ENCODE measurements around the gene NF1.
"Not testable (repeated sequence)": the region's sequence is repeated elsewhere in the genome, so short reads cannot be mapped to it uniquely, and the experiment has no call there.

Gene NF1

DNA sequence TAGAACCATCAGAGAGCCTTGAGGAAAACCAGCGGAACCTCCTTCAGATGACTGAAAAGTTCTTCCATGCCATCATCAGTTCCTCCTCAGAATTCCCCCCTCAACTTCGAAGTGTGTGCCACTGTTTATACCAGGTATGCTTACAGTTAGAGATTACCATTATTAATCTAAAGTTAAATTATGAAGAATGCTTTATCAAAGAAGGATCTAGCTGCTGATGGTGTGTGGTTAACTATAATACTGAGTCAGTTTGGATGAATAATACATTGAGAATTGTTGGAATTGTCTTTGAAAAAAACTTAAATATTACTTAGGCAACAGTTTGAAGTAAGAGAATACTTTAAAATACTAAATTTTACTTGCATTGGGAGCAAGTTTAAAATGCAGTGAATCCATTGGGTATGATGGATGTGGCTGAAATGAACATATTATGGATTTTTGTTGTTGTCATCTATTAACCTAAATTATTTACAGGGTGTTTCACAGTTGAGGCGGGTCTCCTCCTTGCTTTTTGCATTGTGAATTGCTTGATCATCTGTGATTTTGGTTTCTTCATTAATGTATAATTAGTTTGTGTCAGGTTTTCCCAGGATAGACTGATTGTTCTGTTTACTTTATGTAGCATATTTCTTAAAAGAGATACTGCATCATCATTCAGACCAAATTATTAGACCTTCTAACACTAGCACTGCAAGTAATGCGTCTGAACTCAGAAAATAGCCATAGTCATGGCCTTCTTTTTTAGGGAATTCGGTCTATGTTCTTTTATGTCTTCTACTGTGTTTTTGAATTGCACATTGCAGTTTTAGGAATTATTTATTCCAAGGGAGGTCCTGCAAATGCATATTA lies 154.4 kb downstream of the NF1 start:
- Histone ChIP-seq H3K27me3 (ENCODE audit: control insufficient read depth, insufficient read depth, low read length) (no peaks in the 10 kb centered on the region), H3K36me3 (ENCODE audit: control insufficient read depth, insufficient read depth, low read length) (peaks cover 5% of the 10 kb centered on the region), H3K9me3 (ENCODE audit: control insufficient read depth, insufficient read depth, low read length) (no peaks in the 10 kb centered on the region), H3K9ac (ENCODE audit: low read depth, low read length) (no peak overlapping the region), H3K4me3 (ENCODE audit: low read depth, low read length) (no peak overlapping the region), H3K4me1 (ENCODE audit: control insufficient read depth, insufficient read depth, low read length) (peaks cover 7% of the 10 kb centered on the region)

GRCh38 chr17:31249835-31250141 lies 155.0 kb downstream of the NF1 start:
- Histone ChIP-seq H3K36me3 (ENCODE audit: control insufficient read depth, insufficient read depth, low read length) (no peaks in the 10 kb centered on the region), H3K4me3 (ENCODE audit: low read depth, low read length) (no peak overlapping the region), H3K4me1 (ENCODE audit: control insufficient read depth, insufficient read depth, low read length) (peaks cover 7% of the 10 kb centered on the region), H3K27me3 (ENCODE audit: control insufficient read depth, insufficient read depth, low read length) (no peaks in the 10 kb centered on the region), H3K9me3 (ENCODE audit: control insufficient read depth, insufficient read depth, low read length) (no peaks in the 10 kb centered on the region), H3K9ac (ENCODE audit: low read depth, low read length) (no peak overlapping the region)

DNA sequence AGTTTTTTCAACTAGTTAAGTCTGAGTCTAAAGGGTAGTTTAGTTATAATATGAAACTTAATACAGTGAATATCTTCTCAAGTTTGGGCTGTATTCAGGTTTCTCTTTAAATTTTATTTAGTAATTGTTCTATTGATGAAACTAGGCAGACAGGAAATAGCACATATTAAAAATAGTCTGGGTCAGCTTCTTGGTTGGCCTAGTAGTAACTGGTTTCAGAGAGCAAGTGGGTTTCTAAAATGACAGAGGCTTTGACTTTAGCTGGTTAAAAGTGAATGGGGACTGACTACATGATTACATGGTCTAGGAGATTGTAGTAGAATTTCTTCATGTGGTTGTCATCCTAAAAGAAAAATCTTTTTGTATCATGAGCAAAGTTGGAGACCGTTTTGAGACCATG lies 155.5 kb downstream of the NF1 start:
- Histone ChIP-seq H3K4me3 (ENCODE audit: low read depth, low read length) (no peak overlapping the region), H3K27me3 (ENCODE audit: control insufficient read depth, insufficient read depth, low read length) (no peaks in the 10 kb centered on the region), H3K4me1 (ENCODE audit: control insufficient read depth, insufficient read depth, low read length) (peaks cover 7% of the 10 kb centered on the region), H3K9me3 (ENCODE audit: control insufficient read depth, insufficient read depth, low read length) (no peaks in the 10 kb centered on the region), H3K9ac (ENCODE audit: low read depth, low read length) (no peak overlapping the region), H3K36me3 (ENCODE audit: control insufficient read depth, insufficient read depth, low read length) (no peaks in the 10 kb centered on the region)

GRCh38 chr17:31251105-31251969 lies 156.6 kb downstream of the NF1 start:
- H3K36me3 ChIP-seq (ENCODE audit: control insufficient read depth, insufficient read depth, low read length), result no peaks in the 10 kb centered on the region
- peaks cover 4% of the 10 kb centered on the region for H3K4me1 ChIP-seq (ENCODE audit: control insufficient read depth, insufficient read depth, low read length)
- H3K9me3 ChIP-seq (ENCODE audit: control insufficient read depth, insufficient read depth, low read length), result no peaks in the 10 kb centered on the region
- H3K27me3 ChIP-seq (ENCODE audit: control insufficient read depth, insufficient read depth, low read length), result no peaks in the 10 kb centered on the region
- H3K9ac ChIP-seq (ENCODE audit: low read depth, low read length), result no peak overlapping the region
- H3K4me3 ChIP-seq (ENCODE audit: low read depth, low read length), result no peak overlapping the region

DNA sequence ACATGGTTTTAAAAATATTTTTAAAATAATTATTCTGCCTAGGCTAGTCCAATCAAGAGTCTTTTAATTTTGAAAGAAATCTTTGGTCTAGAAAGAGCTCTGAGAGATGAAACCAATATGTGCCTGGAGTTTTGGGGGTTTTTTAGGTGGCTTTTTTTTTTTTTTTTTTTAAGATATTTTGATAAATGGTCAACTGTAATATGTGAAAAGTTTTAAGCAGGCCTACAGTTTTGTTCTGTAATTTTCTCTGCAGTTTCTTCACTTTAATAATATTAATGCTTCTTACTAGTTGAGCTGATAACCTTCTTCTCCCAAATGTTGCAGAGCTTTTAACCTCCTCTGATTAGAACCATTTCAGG lies 157.2 kb downstream of the NF1 start:
- Histone ChIP-seq H3K36me3 (ENCODE audit: control insufficient read depth, insufficient read depth, low read length) (no peaks in the 10 kb centered on the region), H3K27me3 (ENCODE audit: control insufficient read depth, insufficient read depth, low read length) (no peaks in the 10 kb centered on the region), H3K4me3 (ENCODE audit: low read depth, low read length) (no peak overlapping the region), H3K9ac (ENCODE audit: low read depth, low read length) (no peak overlapping the region), H3K9me3 (ENCODE audit: control insufficient read depth, insufficient read depth, low read length) (no peaks in the 10 kb centered on the region), H3K4me1 (ENCODE audit: control insufficient read depth, insufficient read depth, low read length) (peaks cover 4% of the 10 kb centered on the region)

DNA sequence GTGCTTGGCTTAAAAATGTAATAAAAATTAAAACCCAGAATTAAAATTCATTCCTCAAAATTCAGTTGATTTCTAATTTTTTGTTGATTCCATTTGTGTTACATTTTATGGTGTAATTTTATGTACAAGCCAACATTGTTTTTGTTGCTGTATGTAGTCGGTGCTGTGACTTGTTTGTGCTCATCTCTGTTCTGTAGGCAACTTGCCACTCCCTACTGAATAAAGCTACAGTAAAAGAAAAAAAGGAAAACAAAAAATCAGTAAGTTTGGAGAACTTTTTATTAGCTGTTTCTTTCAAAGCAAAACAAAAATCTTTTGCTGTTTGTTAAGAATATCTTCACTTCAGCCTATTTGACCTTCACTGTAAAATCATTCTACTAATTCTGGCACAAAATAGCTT lies 158.0 kb downstream of the NF1 start:
- H3K36me3 ChIP-seq (ENCODE audit: control insufficient read depth, insufficient read depth, low read length), result no peaks in the 10 kb centered on the region
- no peaks in the 10 kb centered on the region for H3K9me3 ChIP-seq (ENCODE audit: control insufficient read depth, insufficient read depth, low read length)
- no peak overlapping the region for H3K4me3 ChIP-seq (ENCODE audit: low read depth, low read length)
- H3K27me3 ChIP-seq (ENCODE audit: control insufficient read depth, insufficient read depth, low read length), result no peaks in the 10 kb centered on the region
- peaks cover 4% of the 10 kb centered on the region for H3K4me1 ChIP-seq (ENCODE audit: control insufficient read depth, insufficient read depth, low read length)
- no peak overlapping the region for H3K9ac ChIP-seq (ENCODE audit: low read depth, low read length)

DNA sequence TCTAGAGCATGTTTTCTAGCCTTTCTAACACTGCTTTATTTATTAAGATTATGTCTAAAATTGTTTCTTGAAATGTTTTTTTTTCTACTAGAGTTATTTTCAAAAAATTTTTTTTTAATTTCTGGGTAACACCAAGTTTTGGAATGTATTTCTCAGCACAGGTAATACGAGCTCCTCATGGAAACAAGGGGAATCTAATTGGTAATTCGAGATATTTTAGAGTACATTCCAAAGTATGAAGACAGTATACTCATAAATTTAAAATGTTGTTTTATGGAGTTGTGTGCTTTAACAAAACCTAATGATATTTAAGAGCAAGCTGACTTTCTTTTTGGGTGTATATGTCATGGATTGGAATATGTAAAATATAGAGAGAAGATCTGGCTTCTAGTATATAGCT lies 159.9 kb downstream of the NF1 start:
- H3K27me3 ChIP-seq (ENCODE audit: control insufficient read depth, insufficient read depth, low read length), result no peaks in the 10 kb centered on the region
- no peaks in the 10 kb centered on the region for H3K9me3 ChIP-seq (ENCODE audit: control insufficient read depth, insufficient read depth, low read length)
- H3K36me3 ChIP-seq (ENCODE audit: control insufficient read depth, insufficient read depth, low read length), result no peaks in the 10 kb centered on the region
- H3K9ac ChIP-seq (ENCODE audit: low read depth, low read length), result no peak overlapping the region
- no peak overlapping the region for H3K4me3 ChIP-seq (ENCODE audit: low read depth, low read length)
- H3K4me1 ChIP-seq (ENCODE audit: control insufficient read depth, insufficient read depth, low read length), result no peaks in the 10 kb centered on the region

GRCh38 chr17:31256936-31257335 lies 162.2 kb downstream of the NF1 start:
- H3K9ac ChIP-seq (ENCODE audit: low read depth, low read length), result no peak overlapping the region
- no peaks in the 10 kb centered on the region for H3K27me3 ChIP-seq (ENCODE audit: control insufficient read depth, insufficient read depth, low read length)
- no peaks in the 10 kb centered on the region for H3K36me3 ChIP-seq (ENCODE audit: control insufficient read depth, insufficient read depth, low read length)
- no peaks in the 10 kb centered on the region for H3K9me3 ChIP-seq (ENCODE audit: control insufficient read depth, insufficient read depth, low read length)
- H3K4me3 ChIP-seq (ENCODE audit: low read depth, low read length), result no peak overlapping the region
- no peaks in the 10 kb centered on the region for H3K4me1 ChIP-seq (ENCODE audit: control insufficient read depth, insufficient read depth, low read length)

GRCh38 chr17:31260151-31260550 lies 165.4 kb downstream of the NF1 start:
- no peaks in the 10 kb centered on the region for H3K4me1 ChIP-seq (ENCODE audit: control insufficient read depth, insufficient read depth, low read length)
- H3K27me3 ChIP-seq (ENCODE audit: control insufficient read depth, insufficient read depth, low read length), result no peaks in the 10 kb centered on the region
- no peaks in the 10 kb centered on the region for H3K9me3 ChIP-seq (ENCODE audit: control insufficient read depth, insufficient read depth, low read length)
- no peak overlapping the region for H3K9ac ChIP-seq (ENCODE audit: low read depth, low read length)
- no peak overlapping the region for H3K4me3 ChIP-seq (ENCODE audit: low read depth, low read length)
- no peaks in the 10 kb centered on the region for H3K36me3 ChIP-seq (ENCODE audit: control insufficient read depth, insufficient read depth, low read length)

DNA sequence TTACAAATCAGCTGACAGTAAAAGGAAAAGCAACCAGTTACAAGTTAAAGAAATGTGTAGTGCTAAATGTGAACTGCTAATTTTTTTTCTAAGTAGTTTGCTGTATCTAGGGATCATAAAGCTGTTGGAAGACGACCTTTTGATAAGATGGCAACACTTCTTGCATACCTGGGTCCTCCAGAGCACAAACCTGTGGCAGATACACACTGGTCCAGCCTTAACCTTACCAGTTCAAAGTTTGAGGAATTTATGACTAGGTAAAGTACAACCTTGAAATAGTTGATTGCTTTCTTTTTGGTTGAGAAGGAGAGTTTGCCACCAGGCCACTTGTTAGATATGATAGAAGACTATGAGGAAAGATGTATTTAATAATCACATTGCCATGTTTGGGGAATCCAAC lies 166.8 kb downstream of the NF1 start:
- Histone ChIP-seq H3K4me3 (ENCODE audit: low read depth, low read length) (no peak overlapping the region), H3K9me3 (ENCODE audit: control insufficient read depth, insufficient read depth, low read length) (no peaks in the 10 kb centered on the region), H3K4me1 (ENCODE audit: control insufficient read depth, insufficient read depth, low read length) (no peaks in the 10 kb centered on the region), H3K36me3 (ENCODE audit: control insufficient read depth, insufficient read depth, low read length) (no peaks in the 10 kb centered on the region), H3K27me3 (ENCODE audit: control insufficient read depth, insufficient read depth, low read length) (no peaks in the 10 kb centered on the region), H3K9ac (ENCODE audit: low read depth, low read length) (no peak overlapping the region)

- not testable (repeated sequence) for H3K9me3 ChIP-seq (ENCODE audit: control insufficient read depth, insufficient read depth, low read length); H3K4me3 ChIP-seq (ENCODE audit: low read depth, low read length); H3K36me3 ChIP-seq (ENCODE audit: control insufficient read depth, insufficient read depth, low read length); H3K27me3 ChIP-seq (ENCODE audit: control insufficient read depth, insufficient read depth, low read length); H3K9ac ChIP-seq (ENCODE audit: low read depth, low read length); H3K4me1 ChIP-seq (ENCODE audit: control insufficient read depth, insufficient read depth, low read length)
Observed at GRCh38 chr17:31262923-31263322, 168.1 kb downstream of the NF1 start.

DNA sequence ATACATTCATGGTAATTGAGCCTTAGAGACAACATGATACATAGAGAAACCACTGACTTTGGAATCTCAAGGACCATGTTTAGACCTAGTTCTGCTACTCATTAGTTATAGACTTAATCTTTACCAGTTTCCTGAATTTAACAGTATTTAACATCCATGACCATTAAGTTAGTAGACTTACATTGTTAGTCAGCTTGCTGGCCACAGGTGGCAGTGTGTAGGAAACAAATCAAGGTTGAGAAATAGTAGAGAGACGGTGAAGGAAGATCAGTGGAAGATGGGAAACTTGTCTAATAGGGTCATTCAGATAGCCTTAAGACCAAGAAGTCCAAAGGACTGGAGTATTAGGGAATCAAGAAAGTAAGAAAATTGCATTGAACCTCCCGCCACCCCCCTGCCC lies 171.3 kb downstream of the NF1 start:
- Histone ChIP-seq H3K4me1 (ENCODE audit: control insufficient read depth, insufficient read depth, low read length) (no peaks in the 10 kb centered on the region), H3K27me3 (ENCODE audit: control insufficient read depth, insufficient read depth, low read length) (no peaks in the 10 kb centered on the region), H3K9me3 (ENCODE audit: control insufficient read depth, insufficient read depth, low read length) (no peaks in the 10 kb centered on the region), H3K9ac (ENCODE audit: low read depth, low read length) (no peak overlapping the region), H3K4me3 (ENCODE audit: low read depth, low read length) (no peak overlapping the region), H3K36me3 (ENCODE audit: control insufficient read depth, insufficient read depth, low read length) (no peaks in the 10 kb centered on the region)

Measured in iPS-15b (cell line).